Camera-type eye (tissue), 1 donor: Measurements from ENCODE around the gene SMS. TPM values are rescaled to one million over a fixed set of nuclear protein-coding genes. Genes with fewer than 3 reads are reported as not detected.

Experiments used
- total RNA-seq: library from RNA; depleted of rRNA; stranded (reverse); fragments of >200 nt; gene quantifications from one replicate; pipeline ENCODE4 v1.2.3, GENCODE V29; 2014

The SMS gene
- total RNA-seq: 54.5 TPM

GRCh38 chrX:21940356-21940829 lies at the start of gene SMS:
Gene SMS (plus strand): TSS chrX:21940709. CDS start chrX:21940825, 116 bp downstream.

DNA sequence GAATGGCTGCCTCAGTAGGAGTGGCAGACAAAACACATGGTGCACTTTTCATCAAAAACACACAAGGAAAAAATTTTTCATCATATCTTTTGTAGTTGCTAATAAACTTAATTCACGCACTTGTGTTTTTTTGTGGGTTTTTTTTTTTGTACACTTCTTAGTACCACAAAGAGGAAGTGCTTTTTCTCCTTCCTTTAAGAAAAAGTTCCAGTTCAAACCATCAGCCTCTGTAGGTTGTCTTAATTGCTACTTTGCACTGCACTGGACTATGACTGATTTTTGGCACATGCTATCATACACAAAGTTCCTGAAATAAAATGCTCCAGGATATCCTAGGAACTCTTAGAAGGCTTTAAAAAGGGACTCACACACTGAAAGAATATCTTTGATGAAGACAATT lies 91.6 kb downstream of the SMS start, which contains the start of gene PHEX:
Gene PHEX, plus strand, starts transcription at position 242 of the 400 bp plus-strand sequence. CDS start 681 bp downstream, outside the sequence.

Other genes starting within 250 kb of the SMS start
- 41.5 TPM for gene SMPX, start 182.6 kb upstream of the SMS start, total RNA-seq
- 29.0 TPM for gene MBTPS2, start 101.1 kb upstream of the SMS start, total RNA-seq
- gene YY2, start 84.7 kb upstream of the SMS start, total RNA-seq: 3.2 TPM
- 1.3 TPM for gene PHEX, start 91.6 kb downstream of the SMS start, total RNA-seq